ENCODE data around the gene SMIM41. TPM values are rescaled to one million over a fixed set of nuclear protein-coding genes. Genes with fewer than 3 reads are reported as not detected.

Gene SMIM41
- polyA plus RNA-seq, 2 of the 4 experiments (the other 2 are of a cell fraction) = not detected

DNA sequence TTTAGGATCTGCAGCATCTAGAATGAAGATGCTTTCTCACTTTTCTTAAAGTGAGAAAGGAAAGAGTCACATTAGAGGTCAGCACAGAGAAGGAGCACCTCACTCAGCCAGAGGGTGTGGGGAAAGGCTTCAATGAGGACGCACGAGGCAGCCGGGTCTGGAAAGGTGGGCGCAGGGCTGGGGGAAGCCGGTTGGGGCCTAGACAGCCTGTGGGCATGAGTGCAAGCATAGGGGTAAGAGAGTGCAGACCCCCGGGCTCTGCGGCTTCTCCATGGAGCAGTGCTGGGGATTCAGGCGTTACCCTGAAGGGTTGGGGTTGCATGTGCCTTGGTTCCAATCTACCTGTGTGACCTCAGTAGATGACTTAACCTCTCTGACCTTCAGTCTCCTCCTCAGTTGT, 62.4 kb downstream of the SMIM41 start:
- H3K27ac ChIP-seq = peak overlapping the region; percentile 100
- H3K9me3 ChIP-seq = no peaks in the 10 kb centered on the region
- no peak for FAIRE-seq
- DNase-seq (ENCODE audit: low read depth in 1 of 2, low spot score in 1 of 2) = no peak
- ChIA-PET POLR2A (no interaction called here), CTCF (interaction anchor here (1.2 to 19.3 kb wide), 6 partner anchors 10 to 837 kb away, joined by 4 to 833 read pairs (median 12); no protein-coding TSS in a partner anchor)
- no peak overlapping the region for H3K4me3 ChIP-seq
- no peak overlapping the region for H3K4me2 ChIP-seq
- ATAC-seq = no peak
- peaks cover 49% of the 10 kb centered on the region for H3K4me1 ChIP-seq
- TF ChIP-seq, protein P1, sequence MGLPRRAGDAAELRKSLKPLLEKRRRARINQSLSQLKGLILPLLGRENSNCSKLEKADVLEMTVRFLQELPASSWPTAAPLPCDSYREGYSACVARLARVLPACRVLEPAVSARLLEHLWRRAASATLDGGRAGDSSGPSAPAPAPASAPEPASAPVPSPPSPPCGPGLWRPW (IDR thresholded peaks at IDR 0.05) = no peak
- no peak for TF ChIP-seq KDM5A (IDR thresholded peaks at IDR 0.05)
- TF ChIP-seq CEBPB (IDR thresholded peaks at IDR 0.05) = no peak
- TF ChIP-seq RAD21 (conservative IDR thresholded peaks at IDR 0.05 in 1 of 2, IDR thresholded peaks at IDR 0.05 in 1 of 2) = no peak
- no peak for TF ChIP-seq EP300 (IDR thresholded peaks at IDR 0.05)
- no peak for TF ChIP-seq CBX8 (IDR thresholded peaks at IDR 0.05)
- TF ChIP-seq MYC (IDR thresholded peaks at IDR 0.05; ENCODE audit: borderline replicate concordance, low read length) = no peak
- TF ChIP-seq, protein P2, sequence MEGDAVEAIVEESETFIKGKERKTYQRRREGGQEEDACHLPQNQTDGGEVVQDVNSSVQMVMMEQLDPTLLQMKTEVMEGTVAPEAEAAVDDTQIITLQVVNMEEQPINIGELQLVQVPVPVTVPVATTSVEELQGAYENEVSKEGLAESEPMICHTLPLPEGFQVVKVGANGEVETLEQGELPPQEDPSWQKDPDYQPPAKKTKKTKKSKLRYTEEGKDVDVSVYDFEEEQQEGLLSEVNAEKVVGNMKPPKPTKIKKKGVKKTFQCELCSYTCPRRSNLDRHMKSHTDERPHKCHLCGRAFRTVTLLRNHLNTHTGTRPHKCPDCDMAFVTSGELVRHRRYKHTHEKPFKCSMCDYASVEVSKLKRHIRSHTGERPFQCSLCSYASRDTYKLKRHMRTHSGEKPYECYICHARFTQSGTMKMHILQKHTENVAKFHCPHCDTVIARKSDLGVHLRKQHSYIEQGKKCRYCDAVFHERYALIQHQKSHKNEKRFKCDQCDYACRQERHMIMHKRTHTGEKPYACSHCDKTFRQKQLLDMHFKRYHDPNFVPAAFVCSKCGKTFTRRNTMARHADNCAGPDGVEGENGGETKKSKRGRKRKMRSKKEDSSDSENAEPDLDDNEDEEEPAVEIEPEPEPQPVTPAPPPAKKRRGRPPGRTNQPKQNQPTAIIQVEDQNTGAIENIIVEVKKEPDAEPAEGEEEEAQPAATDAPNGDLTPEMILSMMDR (IDR thresholded peaks at IDR 0.05) = no peak
- TF ChIP-seq SMC3 (IDR thresholded peaks at IDR 0.05) = no peak
- TF ChIP-seq POLR2A (IDR thresholded peaks at IDR 0.05; ENCODE audit: low read length) = no peak
- TF ChIP-seq ZC3H11A (IDR thresholded peaks at IDR 0.05) = no peak
- no peak for TF ChIP-seq GATA3 (IDR thresholded peaks at IDR 0.05; ENCODE audit: borderline replicate concordance)
- TF ChIP-seq TP53 (CRISPR knock-in tag; IDR thresholded peaks at IDR 0.05) = no peak
- TF ChIP-seq, protein P3, sequence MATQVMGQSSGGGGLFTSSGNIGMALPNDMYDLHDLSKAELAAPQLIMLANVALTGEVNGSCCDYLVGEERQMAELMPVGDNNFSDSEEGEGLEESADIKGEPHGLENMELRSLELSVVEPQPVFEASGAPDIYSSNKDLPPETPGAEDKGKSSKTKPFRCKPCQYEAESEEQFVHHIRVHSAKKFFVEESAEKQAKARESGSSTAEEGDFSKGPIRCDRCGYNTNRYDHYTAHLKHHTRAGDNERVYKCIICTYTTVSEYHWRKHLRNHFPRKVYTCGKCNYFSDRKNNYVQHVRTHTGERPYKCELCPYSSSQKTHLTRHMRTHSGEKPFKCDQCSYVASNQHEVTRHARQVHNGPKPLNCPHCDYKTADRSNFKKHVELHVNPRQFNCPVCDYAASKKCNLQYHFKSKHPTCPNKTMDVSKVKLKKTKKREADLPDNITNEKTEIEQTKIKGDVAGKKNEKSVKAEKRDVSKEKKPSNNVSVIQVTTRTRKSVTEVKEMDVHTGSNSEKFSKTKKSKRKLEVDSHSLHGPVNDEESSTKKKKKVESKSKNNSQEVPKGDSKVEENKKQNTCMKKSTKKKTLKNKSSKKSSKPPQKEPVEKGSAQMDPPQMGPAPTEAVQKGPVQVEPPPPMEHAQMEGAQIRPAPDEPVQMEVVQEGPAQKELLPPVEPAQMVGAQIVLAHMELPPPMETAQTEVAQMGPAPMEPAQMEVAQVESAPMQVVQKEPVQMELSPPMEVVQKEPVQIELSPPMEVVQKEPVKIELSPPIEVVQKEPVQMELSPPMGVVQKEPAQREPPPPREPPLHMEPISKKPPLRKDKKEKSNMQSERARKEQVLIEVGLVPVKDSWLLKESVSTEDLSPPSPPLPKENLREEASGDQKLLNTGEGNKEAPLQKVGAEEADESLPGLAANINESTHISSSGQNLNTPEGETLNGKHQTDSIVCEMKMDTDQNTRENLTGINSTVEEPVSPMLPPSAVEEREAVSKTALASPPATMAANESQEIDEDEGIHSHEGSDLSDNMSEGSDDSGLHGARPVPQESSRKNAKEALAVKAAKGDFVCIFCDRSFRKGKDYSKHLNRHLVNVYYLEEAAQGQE (IDR thresholded peaks at IDR 0.05) = no peak
- TF ChIP-seq NPAS2 (CRISPR knock-in tag; IDR thresholded peaks at IDR 0.05; ENCODE audit: borderline replicate concordance) = no peak
- TF ChIP-seq FOSB (CRISPR knock-in tag; IDR thresholded peaks at IDR 0.05) = no peak
- TF ChIP-seq RCOR1 (IDR thresholded peaks at IDR 0.05; ENCODE audit: low read depth, low read length) = no peak
- no peak for TF ChIP-seq FOSL2 (IDR thresholded peaks at IDR 0.05)
- TF ChIP-seq FOSL2 (CRISPR knock-in tag; IDR thresholded peaks at IDR 0.05) = no peak
- 91% methylated on average over 8 of the region's 8 CpGs for WGBS (ENCODE audit: missing lambda C conversion rate)

DNA sequence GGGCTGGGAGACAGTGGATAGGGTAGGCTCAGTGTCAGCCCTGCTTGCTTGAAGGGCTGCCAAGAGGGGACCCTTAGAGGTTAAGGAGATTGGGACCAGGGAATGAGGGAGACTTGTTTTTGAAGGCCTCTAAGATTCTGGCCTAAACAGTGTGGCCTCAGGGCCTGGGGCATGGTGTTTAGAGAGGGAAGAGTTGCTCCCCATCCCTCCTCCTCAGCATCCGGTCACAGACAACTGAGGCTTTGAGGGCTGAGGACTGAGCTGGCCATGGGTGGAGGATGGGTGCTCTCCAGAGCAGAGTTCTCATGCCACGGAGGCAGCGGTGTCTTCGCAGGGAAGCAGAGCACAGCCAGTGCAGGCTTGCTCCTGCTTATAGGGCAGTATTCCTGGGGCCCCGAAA, 62.9 kb downstream of the SMIM41 start:
- TF ChIP-seq NFE2L2 (conservative IDR thresholded peaks at IDR 0.05; ENCODE audit: low read length) (no peak), SREBF2 (IDR thresholded peaks at IDR 0.05) (no peak), POLR2A (IDR thresholded peaks at IDR 0.05; ENCODE audit: low read length) (no peak), TP53 (CRISPR knock-in tag; IDR thresholded peaks at IDR 0.05) (no peak), KDM5A (IDR thresholded peaks at IDR 0.05) (no peak), RCOR1 (IDR thresholded peaks at IDR 0.05; ENCODE audit: low read depth, low read length) (no peak), GATA3 (IDR thresholded peaks at IDR 0.05; ENCODE audit: borderline replicate concordance) (no peak), CHD2 (IDR thresholded peaks at IDR 0.05; ENCODE audit: low read length, partially characterized antibody) (no peak), MAFK (IDR thresholded peaks at IDR 0.05; ENCODE audit: partially characterized antibody) (no peak), FOSL2 (IDR thresholded peaks at IDR 0.05) (no peak), FOSL2 (CRISPR knock-in tag; IDR thresholded peaks at IDR 0.05) (no peak), FOSB (CRISPR knock-in tag; IDR thresholded peaks at IDR 0.05) (no peak)
- TF ChIP-seq, protein P4, sequence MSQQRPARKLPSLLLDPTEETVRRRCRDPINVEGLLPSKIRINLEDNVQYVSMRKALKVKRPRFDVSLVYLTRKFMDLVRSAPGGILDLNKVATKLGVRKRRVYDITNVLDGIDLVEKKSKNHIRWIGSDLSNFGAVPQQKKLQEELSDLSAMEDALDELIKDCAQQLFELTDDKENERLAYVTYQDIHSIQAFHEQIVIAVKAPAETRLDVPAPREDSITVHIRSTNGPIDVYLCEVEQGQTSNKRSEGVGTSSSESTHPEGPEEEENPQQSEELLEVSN (IDR thresholded peaks at IDR 0.05; ENCODE audit: borderline replicate concordance, low read depth) = no peak
- TF ChIP-seq, protein P3 (IDR thresholded peaks at IDR 0.05) = no peak
- POLR2A ChIA-PET = interaction anchor here (1.0 kb wide), 1 partner anchor 99 kb away, joined by 4 read pairs; no protein-coding TSS in a partner anchor
- H3K4me1 ChIP-seq = peaks cover 52% of the 10 kb centered on the region
- no peak for ATAC-seq
- H3K4me3 ChIP-seq = no peak overlapping the region
- no peak overlapping the region for H3K4me2 ChIP-seq
- no peaks in the 10 kb centered on the region for H3K9me3 ChIP-seq
- WGBS (ENCODE audit: missing lambda C conversion rate) = 93% methylated on average over 5 of the region's 5 CpGs
- peak overlapping the region; percentile 100 for H3K27ac ChIP-seq
- CTCF ChIA-PET = interaction anchor here (0.6 to 19.3 kb wide), 41 partner anchors 9 to 850 kb away, joined by 3 to 833 read pairs (median 6); partner anchors contain the start of gene KRT7
- DNase-seq (ENCODE audit: low read depth in 1 of 2, low spot score in 1 of 2) = no peak
- no peak for FAIRE-seq
